Activated CD4-positive, alpha-beta T cell treated with anti-CD3 and anti-CD28 coated beads, Interleukin-2, amount 10 ng/mL, durations not matched to agents 7 days and 5 days (primary cell): ENCODE measurements around the gene KIF12. TPM values are rescaled to one million over a fixed set of nuclear protein-coding genes. Genes with fewer than 3 reads are reported as not detected.

ENCODE experiments used
- CTCF ChIA-PET: fragments of 350-600 bp; sonication (Branson Sonifier 250); formaldehyde crosslinking; loops from one replicate; lab custom pipeline; 2021; ENCODE audit warnings: antibody characterized with exemption; lab: Charles Lee
- POLR2A ChIA-PET: fragments of 350-600 bp; sonication (Branson Sonifier 250); formaldehyde crosslinking; loops from one replicate; lab custom pipeline; 2021; ENCODE audit warnings: antibody characterized with exemption; lab: Charles Lee
- DNase-seq: peaks from one replicate; pipeline ENCODE4 v3.0.0-alpha.2; 2020
- H3K27ac Mint-ChIP-seq: one replicate; pipeline ENCODE4 v1.8.0; 2021; ENCODE audit warnings: mild to moderate bottlenecking, moderate library complexity, mixed read lengths
- H3K27me3 Mint-ChIP-seq: one replicate; pipeline ENCODE4 v1.8.0; 2021; ENCODE audit warnings: mixed read lengths
- H3K36me3 Mint-ChIP-seq: one replicate; pipeline ENCODE4 v1.8.0; 2021; ENCODE audit warnings: low read depth, mixed read lengths
- H3K4me1 Mint-ChIP-seq: one replicate; pipeline ENCODE4 v1.8.0; 2021; ENCODE audit warnings: mixed read lengths
- H3K4me3 Mint-ChIP-seq: one replicate; pipeline ENCODE4 v1.8.0; 2021; ENCODE audit warnings: mild to moderate bottlenecking, moderate library complexity, mixed read lengths
- H3K9me3 Mint-ChIP-seq: one replicate; pipeline ENCODE4 v1.8.0; 2021; ENCODE audit warnings: mixed read lengths
- total RNA-seq, 2 experiments: library from RNA; stranded (reverse); gene quantifications; one replicate each; pipeline ENCODE4 v1.2.3, GENCODE V29; 2021

Gene KIF12
- total RNA-seq, 2 experiments from 2014 or later = not detected

DNA sequence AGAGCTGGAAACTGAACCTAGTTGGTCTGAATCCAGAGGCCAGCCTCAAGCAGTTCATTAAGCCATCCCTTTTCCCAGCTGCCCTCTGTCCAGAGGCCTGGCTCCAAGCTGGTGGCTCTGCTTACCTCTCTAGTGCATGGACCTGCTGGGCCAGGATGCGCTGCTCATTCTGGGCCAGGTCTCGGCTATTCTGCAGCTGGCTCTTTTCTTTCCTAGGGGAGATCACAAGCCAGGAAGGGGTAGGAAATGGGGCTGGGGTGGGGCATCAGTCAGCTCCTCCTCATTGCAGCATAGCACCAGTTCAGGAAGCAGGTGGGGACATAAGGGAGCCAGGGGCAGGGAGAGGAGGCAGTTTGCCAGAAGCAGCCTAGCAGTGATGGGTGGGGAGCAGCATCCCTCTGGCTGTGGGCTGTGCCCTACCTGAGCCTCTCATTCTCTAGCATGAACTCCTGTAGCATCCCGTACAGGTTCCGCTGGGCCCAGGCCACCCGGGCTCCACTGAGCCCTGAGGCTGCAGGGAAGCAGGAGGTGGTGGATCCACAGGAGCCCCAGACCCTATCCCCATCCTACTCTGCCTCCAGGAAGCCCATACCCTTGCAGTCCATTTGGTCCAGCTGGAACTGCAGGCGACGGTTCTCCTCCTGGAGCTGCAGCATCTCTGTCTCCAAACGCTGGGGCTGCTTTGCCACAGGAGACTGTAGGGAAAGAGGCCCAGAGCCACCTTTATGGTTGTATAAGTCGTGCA lies 5.2 kb downstream of the KIF12 start:
- Mint-ChIP-seq H3K4me3 (no peak overlapping the region), H3K4me1 (no peaks in the 10 kb centered on the region), H3K27me3 (peaks cover 19% of the 10 kb centered on the region), H3K9me3 (no peaks in the 10 kb centered on the region), H3K36me3 (no peaks in the 10 kb centered on the region), H3K27ac (no peak overlapping the region)
- no peak for DNase-seq
- ChIA-PET CTCF (interaction anchor here (1.0 to 4.0 kb wide), 2 partner anchors 12 to 73 kb away, joined by 3 to 13 read pairs; no protein-coding TSS in a partner anchor), POLR2A (interaction anchor here (0.6 kb wide), 1 partner anchor 324 kb away, joined by 4 read pairs; no protein-coding TSS in a partner anchor)

DNA sequence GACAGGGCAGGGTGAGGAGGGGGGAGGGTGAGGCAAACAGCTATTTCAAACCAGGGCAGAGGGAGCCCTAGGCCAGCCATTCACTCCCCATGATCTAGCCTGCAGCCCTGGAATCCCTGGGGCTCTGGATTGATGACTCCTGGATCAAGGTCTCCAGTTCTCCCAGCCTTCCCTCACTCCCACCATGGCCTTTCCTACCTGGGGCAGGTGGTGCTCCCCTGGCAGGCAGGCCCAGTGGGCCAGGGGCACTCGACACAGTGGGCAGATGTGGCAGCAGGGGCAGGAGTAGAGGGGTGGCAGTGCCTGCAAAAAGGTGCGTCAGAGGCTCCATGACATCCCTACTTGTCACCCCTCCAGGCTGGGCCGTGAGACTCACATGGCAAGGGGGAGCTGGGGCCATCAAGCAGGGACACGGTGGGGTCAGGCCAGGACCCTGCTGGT lies 6.0 kb downstream of the KIF12 start:
- Mint-ChIP-seq H3K27ac (no peak overlapping the region), H3K4me1 (no peaks in the 10 kb centered on the region), H3K27me3 (peaks cover 17% of the 10 kb centered on the region), H3K9me3 (no peaks in the 10 kb centered on the region), H3K36me3 (no peaks in the 10 kb centered on the region), H3K4me3 (no peak overlapping the region)
- POLR2A ChIA-PET = no interaction called here
- DNase-seq = no peak
- CTCF ChIA-PET = interaction anchor here (1.0 to 4.0 kb wide), 2 partner anchors 11 to 74 kb away, joined by 3 to 13 read pairs; no protein-coding TSS in a partner anchor

GRCh38 chr9:114092336-114092735 lies 6.8 kb downstream of the KIF12 start:
- H3K4me3 Mint-ChIP-seq = no peak overlapping the region
- no peaks in the 10 kb centered on the region for H3K36me3 Mint-ChIP-seq
- peaks cover 13% of the 10 kb centered on the region for H3K27me3 Mint-ChIP-seq
- ChIA-PET CTCF (interaction anchor here (1.3 kb wide), 1 partner anchor 10 kb away, joined by 3 read pairs; no protein-coding TSS in a partner anchor), POLR2A (no interaction called here)
- H3K27ac Mint-ChIP-seq = no peak overlapping the region
- DNase-seq = no peak
- no peaks in the 10 kb centered on the region for H3K4me1 Mint-ChIP-seq
- H3K9me3 Mint-ChIP-seq = no peaks in the 10 kb centered on the region

GRCh38 chr9:114091711-114092110 lies 7.4 kb downstream of the KIF12 start:
- ChIA-PET POLR2A (no interaction called here), CTCF (interaction anchor here (1.3 kb wide), 1 partner anchor 9 kb away, joined by 3 read pairs; no protein-coding TSS in a partner anchor)
- no peak overlapping the region for H3K4me3 Mint-ChIP-seq
- no peaks in the 10 kb centered on the region for H3K4me1 Mint-ChIP-seq
- no peak for DNase-seq
- H3K27ac Mint-ChIP-seq = no peak overlapping the region
- peaks cover 6% of the 10 kb centered on the region for H3K27me3 Mint-ChIP-seq
- no peaks in the 10 kb centered on the region for H3K9me3 Mint-ChIP-seq
- no peaks in the 10 kb centered on the region for H3K36me3 Mint-ChIP-seq

GRCh38 chr9:114090798-114091197 lies 8.3 kb downstream of the KIF12 start:
- H3K36me3 Mint-ChIP-seq = no peaks in the 10 kb centered on the region
- H3K4me3 Mint-ChIP-seq = no peak overlapping the region
- H3K27ac Mint-ChIP-seq = no peak overlapping the region
- H3K4me1 Mint-ChIP-seq = no peaks in the 10 kb centered on the region
- POLR2A ChIA-PET = no interaction called here
- H3K27me3 Mint-ChIP-seq = no peaks in the 10 kb centered on the region
- CTCF ChIA-PET = interaction anchor here (1.3 kb wide), 1 partner anchor 8 kb away, joined by 3 read pairs; no protein-coding TSS in a partner anchor
- DNase-seq = no peak
- H3K9me3 Mint-ChIP-seq = no peaks in the 10 kb centered on the region

- Mint-ChIP-seq H3K27me3 (no peaks in the 10 kb centered on the region), H3K4me1 (no peaks in the 10 kb centered on the region), H3K9me3 (no peaks in the 10 kb centered on the region), H3K4me3 (no peak overlapping the region), H3K27ac (no peak overlapping the region), H3K36me3 (no peaks in the 10 kb centered on the region)
- CTCF ChIA-PET = no interaction called here
- no peak for DNase-seq
- POLR2A ChIA-PET = no interaction called here
Measured at GRCh38 chr9:114089206-114089840, 9.8 kb downstream of the KIF12 start.

- Mint-ChIP-seq H3K27me3 (no peaks in the 10 kb centered on the region), H3K9me3 (no peaks in the 10 kb centered on the region), H3K36me3 (no peaks in the 10 kb centered on the region), H3K4me3 (no peak overlapping the region), H3K4me1 (no peaks in the 10 kb centered on the region), H3K27ac (no peak overlapping the region)
- DNase-seq = no peak
- CTCF ChIA-PET = interaction anchor here (0.9 kb wide), 1 partner anchor 19 kb away, joined by 3 read pairs; no protein-coding TSS in a partner anchor
- POLR2A ChIA-PET = no interaction called here
Measured at GRCh38 chr9:114088571-114089170, 10.4 kb downstream of the KIF12 start.

GRCh38 chr9:114087721-114088120 lies 11.4 kb downstream of the KIF12 start:
- H3K27me3 Mint-ChIP-seq = no peaks in the 10 kb centered on the region
- no peak for DNase-seq
- no peaks in the 10 kb centered on the region for H3K36me3 Mint-ChIP-seq
- POLR2A ChIA-PET = no interaction called here
- no peak overlapping the region for H3K4me3 Mint-ChIP-seq
- CTCF ChIA-PET = interaction anchor here (0.9 kb wide), 1 partner anchor 20 kb away, joined by 3 read pairs; no protein-coding TSS in a partner anchor
- no peaks in the 10 kb centered on the region for H3K4me1 Mint-ChIP-seq
- H3K27ac Mint-ChIP-seq = no peak overlapping the region
- H3K9me3 Mint-ChIP-seq = no peaks in the 10 kb centered on the region

- CTCF ChIA-PET = no interaction called here
Measured at GRCh38 chr9:114086607-114087006, 12.5 kb downstream of the KIF12 start.

GRCh38 chr9:114086009-114086408 lies 13.1 kb downstream of the KIF12 start:
- CTCF ChIA-PET = interaction anchor here (1.2 kb wide), 1 partner anchor 13 kb away, joined by 3 read pairs; no protein-coding TSS in a partner anchor
- Mint-ChIP-seq H3K27me3 (no peaks in the 10 kb centered on the region), H3K4me1 (peaks cover 1% of the 10 kb centered on the region), H3K36me3 (no peaks in the 10 kb centered on the region), H3K27ac (no peak overlapping the region), H3K9me3 (no peaks in the 10 kb centered on the region), H3K4me3 (no peak overlapping the region)
- no peak for DNase-seq
- POLR2A ChIA-PET = interaction anchor here (0.6 kb wide), 1 partner anchor 323 kb away, joined by 3 read pairs; no protein-coding TSS in a partner anchor

More at GRCh38 chr9:114086607-114087006, 12.5 kb downstream of the KIF12 start:
- Mint-ChIP-seq H3K9me3 (no peaks in the 10 kb centered on the region), H3K36me3 (no peaks in the 10 kb centered on the region), H3K27me3 (no peaks in the 10 kb centered on the region), H3K4me1 (peaks cover 1% of the 10 kb centered on the region), H3K4me3 (no peak overlapping the region), H3K27ac (no peak overlapping the region)
- DNase-seq = no peak
- POLR2A ChIA-PET = interaction anchor here (0.6 kb wide), 1 partner anchor 324 kb away, joined by 3 read pairs; no protein-coding TSS in a partner anchor

GRCh38 chr9:114085387-114085789 lies 13.7 kb downstream of the KIF12 start:
- no peaks in the 10 kb centered on the region for H3K36me3 Mint-ChIP-seq
- H3K27ac Mint-ChIP-seq = no peak overlapping the region
- ChIA-PET POLR2A (no interaction called here), CTCF (interaction anchor here (1.2 kb wide), 1 partner anchor 12 kb away, joined by 3 read pairs; no protein-coding TSS in a partner anchor)
- H3K4me1 Mint-ChIP-seq = peaks cover 1% of the 10 kb centered on the region
- DNase-seq = no peak
- H3K27me3 Mint-ChIP-seq = no peaks in the 10 kb centered on the region
- H3K4me3 Mint-ChIP-seq = no peak overlapping the region
- no peaks in the 10 kb centered on the region for H3K9me3 Mint-ChIP-seq

DNA sequence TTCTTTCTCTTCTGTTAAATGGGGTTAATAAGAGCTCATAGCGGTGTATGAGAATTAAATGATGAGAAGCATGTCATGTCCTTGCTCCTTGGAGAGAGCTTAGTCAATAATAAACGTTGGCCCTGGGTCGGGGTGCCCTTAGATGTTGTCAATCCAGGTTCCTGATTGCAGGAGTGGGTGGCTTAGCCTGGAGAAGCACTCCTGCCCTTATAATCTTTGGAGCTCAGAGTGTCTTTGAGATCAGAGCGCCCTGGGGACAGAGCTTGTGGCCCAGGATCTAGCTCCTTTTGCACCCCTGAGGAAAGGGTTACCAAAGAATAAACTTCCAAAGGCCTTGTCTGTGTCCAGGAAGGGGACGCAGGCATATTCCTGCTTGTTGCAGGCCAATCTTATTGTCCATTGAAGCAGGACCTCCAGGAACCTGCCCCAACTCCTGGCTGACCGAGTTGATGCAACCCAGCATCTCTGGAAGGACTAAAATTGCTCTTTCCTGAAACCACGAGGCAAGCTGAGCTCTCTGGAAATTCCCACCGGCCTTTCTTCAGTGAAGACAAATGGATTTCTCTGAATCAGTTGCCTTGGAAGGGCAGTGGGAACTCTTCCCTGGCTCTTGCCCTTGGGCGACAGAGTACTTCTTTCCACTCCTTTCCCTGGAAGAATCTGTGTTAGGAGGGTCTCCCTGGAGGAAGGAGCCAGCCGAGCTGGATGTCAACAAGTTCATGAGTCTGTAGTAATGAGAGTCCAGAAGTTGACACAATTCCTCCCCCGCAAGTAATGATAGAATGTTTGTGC lies 14.6 kb downstream of the KIF12 start:
- H3K27me3 Mint-ChIP-seq = no peaks in the 10 kb centered on the region
- no peak for DNase-seq
- POLR2A ChIA-PET = no interaction called here

More for the DNA sequence above, 14.6 kb downstream of the KIF12 start:
- Mint-ChIP-seq H3K36me3 (no peaks in the 10 kb centered on the region), H3K9me3 (no peaks in the 10 kb centered on the region), H3K4me1 (peaks cover 1% of the 10 kb centered on the region), H3K4me3 (no peak overlapping the region), H3K27ac (no peak overlapping the region)
- CTCF ChIA-PET = interaction anchor here (0.6 to 1.2 kb wide), 2 partner anchors 207 to 602 kb away, joined by 3 to 4 read pairs; no protein-coding TSS in a partner anchor
